Measurements from ENCODE around the gene NRXN3.

DNA sequence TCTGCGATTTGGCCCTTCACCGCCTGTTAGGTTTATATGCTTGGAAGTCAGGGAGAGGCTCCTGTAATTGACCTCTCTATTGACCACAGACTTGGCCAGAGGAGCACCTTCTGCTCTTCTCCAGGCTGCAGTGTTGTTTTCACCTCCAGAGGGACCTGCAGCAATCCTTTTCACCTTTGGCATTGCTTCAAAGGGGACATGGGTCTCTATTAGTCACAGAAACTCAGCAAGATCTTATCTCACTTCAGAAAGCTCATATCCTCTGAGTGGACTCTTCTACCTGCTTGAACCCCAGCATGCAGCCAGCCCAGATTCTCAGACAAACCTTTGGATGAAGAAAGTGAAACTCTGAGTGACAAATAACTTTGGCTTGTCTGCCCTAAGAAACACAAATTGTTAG, 339.3 kb downstream of the NRXN3 start:
- TF ChIP-seq, protein P1, sequence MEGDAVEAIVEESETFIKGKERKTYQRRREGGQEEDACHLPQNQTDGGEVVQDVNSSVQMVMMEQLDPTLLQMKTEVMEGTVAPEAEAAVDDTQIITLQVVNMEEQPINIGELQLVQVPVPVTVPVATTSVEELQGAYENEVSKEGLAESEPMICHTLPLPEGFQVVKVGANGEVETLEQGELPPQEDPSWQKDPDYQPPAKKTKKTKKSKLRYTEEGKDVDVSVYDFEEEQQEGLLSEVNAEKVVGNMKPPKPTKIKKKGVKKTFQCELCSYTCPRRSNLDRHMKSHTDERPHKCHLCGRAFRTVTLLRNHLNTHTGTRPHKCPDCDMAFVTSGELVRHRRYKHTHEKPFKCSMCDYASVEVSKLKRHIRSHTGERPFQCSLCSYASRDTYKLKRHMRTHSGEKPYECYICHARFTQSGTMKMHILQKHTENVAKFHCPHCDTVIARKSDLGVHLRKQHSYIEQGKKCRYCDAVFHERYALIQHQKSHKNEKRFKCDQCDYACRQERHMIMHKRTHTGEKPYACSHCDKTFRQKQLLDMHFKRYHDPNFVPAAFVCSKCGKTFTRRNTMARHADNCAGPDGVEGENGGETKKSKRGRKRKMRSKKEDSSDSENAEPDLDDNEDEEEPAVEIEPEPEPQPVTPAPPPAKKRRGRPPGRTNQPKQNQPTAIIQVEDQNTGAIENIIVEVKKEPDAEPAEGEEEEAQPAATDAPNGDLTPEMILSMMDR (conservative IDR thresholded peaks at IDR 0.05; ENCODE audit: low read depth, low read length), result no peak
- no peak for TF ChIP-seq POLR2A (IDR thresholded peaks at IDR 0.05; ENCODE audit: low read depth, low read length)
- TF ChIP-seq MXI1 (IDR thresholded peaks at IDR 0.05; ENCODE audit: borderline replicate concordance, low read depth, low read length), result no peak
- no peak for TF ChIP-seq RAD21 (IDR thresholded peaks at IDR 0.05; ENCODE audit: low read length)
- no peak for TF ChIP-seq SMC3 (IDR thresholded peaks at IDR 0.05; ENCODE audit: low read depth, low read length)
- TF ChIP-seq, protein P2, sequence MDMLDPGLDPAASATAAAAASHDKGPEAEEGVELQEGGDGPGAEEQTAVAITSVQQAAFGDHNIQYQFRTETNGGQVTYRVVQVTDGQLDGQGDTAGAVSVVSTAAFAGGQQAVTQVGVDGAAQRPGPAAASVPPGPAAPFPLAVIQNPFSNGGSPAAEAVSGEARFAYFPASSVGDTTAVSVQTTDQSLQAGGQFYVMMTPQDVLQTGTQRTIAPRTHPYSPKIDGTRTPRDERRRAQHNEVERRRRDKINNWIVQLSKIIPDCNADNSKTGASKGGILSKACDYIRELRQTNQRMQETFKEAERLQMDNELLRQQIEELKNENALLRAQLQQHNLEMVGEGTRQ (IDR thresholded peaks at IDR 0.05; ENCODE audit: low read depth, low read length), result no peak
- TF ChIP-seq MAZ (IDR thresholded peaks at IDR 0.05; ENCODE audit: borderline replicate concordance, low read depth, low read length), result no peak
- TF ChIP-seq RCOR1 (IDR thresholded peaks at IDR 0.05; ENCODE audit: insufficient replicate concordance, low read length), result no peak
- TF ChIP-seq, protein P3, sequence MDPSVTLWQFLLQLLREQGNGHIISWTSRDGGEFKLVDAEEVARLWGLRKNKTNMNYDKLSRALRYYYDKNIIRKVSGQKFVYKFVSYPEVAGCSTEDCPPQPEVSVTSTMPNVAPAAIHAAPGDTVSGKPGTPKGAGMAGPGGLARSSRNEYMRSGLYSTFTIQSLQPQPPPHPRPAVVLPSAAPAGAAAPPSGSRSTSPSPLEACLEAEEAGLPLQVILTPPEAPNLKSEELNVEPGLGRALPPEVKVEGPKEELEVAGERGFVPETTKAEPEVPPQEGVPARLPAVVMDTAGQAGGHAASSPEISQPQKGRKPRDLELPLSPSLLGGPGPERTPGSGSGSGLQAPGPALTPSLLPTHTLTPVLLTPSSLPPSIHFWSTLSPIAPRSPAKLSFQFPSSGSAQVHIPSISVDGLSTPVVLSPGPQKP (IDR thresholded peaks at IDR 0.05; ENCODE audit: borderline replicate concordance, low read depth, low read length), result no peak
- no peak for TF ChIP-seq RFX5 (IDR thresholded peaks at IDR 0.05; ENCODE audit: low read depth, low read length)

All from IMR-90 (cell line).